ENCODE measurements around the gene RIGI. TPM values are rescaled to one million over a fixed set of nuclear protein-coding genes. Genes with fewer than 3 reads are reported as not detected.

RIGI gene
- polyA plus RNA-seq (2012; rRNA removed) = 1.5 and 2.5 TPM in 2 replicates
- 2.2 and 2.5 TPM in 2 replicates for polyA plus RNA-seq (2012; cell fraction: cytosol; rRNA removed)
- polyA plus RNA-seq (2012; cell fraction: nucleus; rRNA removed) = 1.9 and 3.9 TPM in 2 replicates

GRCh38 chr9:32526041-32526706, at the start of gene RIGI:
TSS of gene RIGI (minus strand) at chr9:32526196. CDS start at chr9:32526166, 30 bp downstream.
- H4K20me1 ChIP-seq (ENCODE audit: insufficient read depth) = no peaks in the 10 kb centered on the region
- WGBS (ENCODE audit: low lambda C conversion rate) = 4% methylated on average over 37 of the region's 37 CpGs
- peaks cover 0 to 11% of the 10 kb centered on the region in 2 experiments for H3K36me3 ChIP-seq (replicated peaks in 1 of 2; ENCODE audit: control insufficient read depth in 1 of 2, insufficient read depth in 2 of 2, low read length in 1 of 2)
- peaks cover 23% of the 10 kb centered on the region for H3K79me2 ChIP-seq (ENCODE audit: insufficient read depth)
- H2AFZ ChIP-seq (ENCODE audit: low read depth) = peak within 1 kb of the TSS; percentile 90
- CTCF ChIA-PET = interaction anchor here (0.6 to 7.4 kb wide), 31 partner anchors 10 to 442 kb away, joined by 3 to 127 read pairs (median 4); partner anchors contain the start of genes ACO1 and NDUFB6
- H3K9ac ChIP-seq = peak within 1 kb of the TSS; percentile 74
- H3K27ac ChIP-seq (ENCODE audit: low read depth in 2 of 2, low read length in 1 of 2) = peak within 1 kb of the TSS; percentile 72 to 86
- no peaks in the 10 kb centered on the region for H3K9me3 ChIP-seq
- peaks cover 0 to 7% of the 10 kb centered on the region in 2 experiments; a peak in 3 of 4 replicates for H3K4me1 ChIP-seq (ENCODE audit: control insufficient read depth in 1 of 2, insufficient read depth in 2 of 2, low read depth in 1 of 2, low read length in 1 of 2)
- POLR2A ChIA-PET = interaction anchor here (1.1 to 1.4 kb wide), 2 partner anchors 46 to 147 kb away, joined by 4 read pairs; no protein-coding TSS in a partner anchor
- peak within 1 kb of the TSS; percentile 70 to 79 for H3K4me3 ChIP-seq (ENCODE audit: low read depth in 2 of 2, low read length in 1 of 2)
- H3K4me2 ChIP-seq = peak within 1 kb of the TSS; percentile 91
- H3K27me3 ChIP-seq (ENCODE audit: insufficient read depth) = no peaks in the 10 kb centered on the region
- peaks cover 13% of the 10 kb centered on the region for H3F3A ChIP-seq (replicated peaks; ENCODE audit: insufficient read depth)
- H3K9me2 ChIP-seq = no peaks in the 10 kb centered on the region
- DNase-seq = peak; percentile 64
- no peak for TF ChIP-seq FOXJ3 (CRISPR knock-in tag; IDR thresholded peaks at IDR 0.05)
- TF ChIP-seq NFIC (IDR thresholded peaks at IDR 0.05; ENCODE audit: borderline replicate concordance) = no peak; the same call in 1 of the 2 replicates
- TF ChIP-seq TAF1 (IDR thresholded peaks at IDR 0.05; ENCODE audit: borderline replicate concordance, low read depth, low read length) = peak; percentile 46; the same call in 1 of the 2 replicates
- TF ChIP-seq IRF3 (IDR thresholded peaks at IDR 0.05; ENCODE audit: low read depth, low read length) = no peak
- no peak for TF ChIP-seq ZBTB33 (IDR thresholded peaks at IDR 0.05; ENCODE audit: borderline replicate concordance, low read depth)
- TF ChIP-seq FOSL2 (IDR thresholded peaks at IDR 0.05; ENCODE audit: borderline replicate concordance, low read depth) = no peak
- no peak for TF ChIP-seq USF1 (IDR thresholded peaks at IDR 0.05; ENCODE audit: borderline replicate concordance, low read depth)
- peak; percentile 36; the same call in 1 of the 2 replicates for TF ChIP-seq ELF1 (IDR thresholded peaks at IDR 0.05)
- TF ChIP-seq PBX3 (IDR thresholded peaks at IDR 0.05) = peak; percentile 47
- no peak for TF ChIP-seq EZH2phosphoT487 (IDR thresholded peaks at IDR 0.05; ENCODE audit: borderline replicate concordance, low read depth)
- no peak for TF ChIP-seq GATA2 (CRISPR knock-in tag; IDR thresholded peaks at IDR 0.05)
- no peak for TF ChIP-seq JUND (IDR thresholded peaks at IDR 0.05)
- TF ChIP-seq MEF2A (IDR thresholded peaks at IDR 0.05; ENCODE audit: borderline replicate concordance, low read depth) = no peak; the same call in 1 of the 2 replicates
- no peak for TF ChIP-seq NRF1 (IDR thresholded peaks at IDR 0.05; ENCODE audit: low read depth, low read length)
- no peak for TF ChIP-seq USF2 (IDR thresholded peaks at IDR 0.05; ENCODE audit: borderline replicate concordance, low read depth, low read length)
- TF ChIP-seq RCOR1 (IDR thresholded peaks at IDR 0.05; ENCODE audit: low read length) = no peak
- TF ChIP-seq CHD2 (IDR thresholded peaks at IDR 0.05; ENCODE audit: low read length, partially characterized antibody) = no peak
- no peak for TF ChIP-seq REST (IDR thresholded peaks at IDR 0.05; ENCODE audit: low read depth, low read length)
- no peak for TF ChIP-seq RFX5 (IDR thresholded peaks at IDR 0.05; ENCODE audit: low read length)
- peak; percentile 50; the same call in 1 of the 2 replicates for TF ChIP-seq SMC3 (IDR thresholded peaks at IDR 0.05; ENCODE audit: low read depth, low read length)
- TF ChIP-seq MXI1 (IDR thresholded peaks at IDR 0.05; ENCODE audit: low read depth, low read length) = peak; percentile 25; the same call in 1 of the 2 replicates

All from SK-N-SH (cell line).